ENCODE data around the gene PLPP4. TPM values are rescaled to one million over a fixed set of nuclear protein-coding genes. Genes with fewer than 3 reads are reported as not detected.

The PLPP4 gene
- total and polyA plus RNA-seq, 3 donors from 2014 or later = 12.6 to 65.8 (median 21.9) TPM

- WGBS, 2 donors = 43 to 59% methylated on average over 5 of the region's 5 CpGs
- Histone ChIP-seq H3K9me3 (no peaks in the 10 kb centered on the region), H3K4me3 (no peak overlapping the region), H3K27me3 (no peaks in the 10 kb centered on the region), H3K27ac (no peak overlapping the region), H3K4me1 (no peaks in the 10 kb centered on the region), H3K36me3 (ENCODE audit: low read depth, missing control alignments) (no peaks in the 10 kb centered on the region)
- DNase-seq = no peak
- TF ChIP-seq POLR2A (IDR thresholded peaks at IDR 0.05) = no peak
- TF ChIP-seq, protein P1, sequence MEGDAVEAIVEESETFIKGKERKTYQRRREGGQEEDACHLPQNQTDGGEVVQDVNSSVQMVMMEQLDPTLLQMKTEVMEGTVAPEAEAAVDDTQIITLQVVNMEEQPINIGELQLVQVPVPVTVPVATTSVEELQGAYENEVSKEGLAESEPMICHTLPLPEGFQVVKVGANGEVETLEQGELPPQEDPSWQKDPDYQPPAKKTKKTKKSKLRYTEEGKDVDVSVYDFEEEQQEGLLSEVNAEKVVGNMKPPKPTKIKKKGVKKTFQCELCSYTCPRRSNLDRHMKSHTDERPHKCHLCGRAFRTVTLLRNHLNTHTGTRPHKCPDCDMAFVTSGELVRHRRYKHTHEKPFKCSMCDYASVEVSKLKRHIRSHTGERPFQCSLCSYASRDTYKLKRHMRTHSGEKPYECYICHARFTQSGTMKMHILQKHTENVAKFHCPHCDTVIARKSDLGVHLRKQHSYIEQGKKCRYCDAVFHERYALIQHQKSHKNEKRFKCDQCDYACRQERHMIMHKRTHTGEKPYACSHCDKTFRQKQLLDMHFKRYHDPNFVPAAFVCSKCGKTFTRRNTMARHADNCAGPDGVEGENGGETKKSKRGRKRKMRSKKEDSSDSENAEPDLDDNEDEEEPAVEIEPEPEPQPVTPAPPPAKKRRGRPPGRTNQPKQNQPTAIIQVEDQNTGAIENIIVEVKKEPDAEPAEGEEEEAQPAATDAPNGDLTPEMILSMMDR (IDR thresholded peaks at IDR 0.05) = no peak
- intact Hi-C loops (cut with DNase I; ENCODE audit: low total_unique reads) = no loop called here
These were observed 152.0 kb downstream of the PLPP4 start for GRCh38 chr10:120609006-120609405.

GRCh38 chr10:120610791-120611190 lies 153.8 kb downstream of the PLPP4 start:
- intact Hi-C loops (cut with DNase I; ENCODE audit: low total_unique reads) = no loop called here
- DNase-seq = no peak
- H3K36me3 ChIP-seq (ENCODE audit: low read depth, missing control alignments) = no peaks in the 10 kb centered on the region
- H3K27ac ChIP-seq = no peak overlapping the region
- no peaks in the 10 kb centered on the region for H3K9me3 ChIP-seq
- H3K4me1 ChIP-seq = no peaks in the 10 kb centered on the region
- H3K4me3 ChIP-seq = no peak overlapping the region
- TF ChIP-seq, protein P1 (IDR thresholded peaks at IDR 0.05) = no peak
- no peak for TF ChIP-seq POLR2A (IDR thresholded peaks at IDR 0.05)
- H3K27me3 ChIP-seq = no peaks in the 10 kb centered on the region

DNA sequence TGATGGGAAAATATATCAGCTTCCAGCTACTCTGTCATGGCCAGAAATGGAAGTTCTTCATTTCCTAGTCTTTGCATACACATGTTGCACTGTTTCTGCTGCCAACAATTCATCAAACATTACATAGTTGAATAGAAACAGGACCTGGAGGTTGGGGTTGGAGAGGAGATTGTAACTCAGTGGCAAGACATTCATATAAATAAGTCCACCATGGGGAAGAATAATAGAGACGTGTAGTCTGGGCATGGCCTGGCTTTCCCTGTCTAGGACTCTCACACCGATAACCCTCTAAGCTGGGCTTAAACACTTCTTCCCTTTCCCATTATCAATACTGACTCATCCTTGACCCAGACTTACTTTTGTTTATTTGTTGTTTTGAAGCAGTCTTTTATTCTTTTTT lies 155.7 kb downstream of the PLPP4 start:
- Histone ChIP-seq H3K36me3 (ENCODE audit: low read depth, missing control alignments) (no peaks in the 10 kb centered on the region), H3K9me3 (no peaks in the 10 kb centered on the region)
- DNase-seq = no peak

GRCh38 chr10:120613180-120613579 lies 156.2 kb downstream of the PLPP4 start:
- 68 to 88% methylated on average over 3 of the region's 3 CpGs for WGBS, 2 donors
- Histone ChIP-seq H3K4me1 (no peaks in the 10 kb centered on the region), H3K27ac (no peak overlapping the region), H3K4me3 (no peak overlapping the region), H3K27me3 (no peaks in the 10 kb centered on the region), H3K36me3 (ENCODE audit: low read depth, missing control alignments) (no peaks in the 10 kb centered on the region), H3K9me3 (no peaks in the 10 kb centered on the region)
- no peak for DNase-seq
- TF ChIP-seq, protein P1 (IDR thresholded peaks at IDR 0.05) = no peak
- intact Hi-C loops (cut with DNase I; ENCODE audit: low total_unique reads) = no loop called here

More for the DNA sequence above, 155.7 kb downstream of the PLPP4 start:
- intact Hi-C loops (cut with DNase I; ENCODE audit: low total_unique reads) = no loop called here
- no peak overlapping the region for H3K4me3 ChIP-seq
- 88 to 91% methylated on average over 2 of the region's 2 CpGs for WGBS, 2 donors
- H3K27me3 ChIP-seq = no peaks in the 10 kb centered on the region
- H3K4me1 ChIP-seq = no peaks in the 10 kb centered on the region
- no peak for TF ChIP-seq POLR2A (IDR thresholded peaks at IDR 0.05)
- TF ChIP-seq, protein P1 (IDR thresholded peaks at IDR 0.05) = no peak
- no peak overlapping the region for H3K27ac ChIP-seq

DNA sequence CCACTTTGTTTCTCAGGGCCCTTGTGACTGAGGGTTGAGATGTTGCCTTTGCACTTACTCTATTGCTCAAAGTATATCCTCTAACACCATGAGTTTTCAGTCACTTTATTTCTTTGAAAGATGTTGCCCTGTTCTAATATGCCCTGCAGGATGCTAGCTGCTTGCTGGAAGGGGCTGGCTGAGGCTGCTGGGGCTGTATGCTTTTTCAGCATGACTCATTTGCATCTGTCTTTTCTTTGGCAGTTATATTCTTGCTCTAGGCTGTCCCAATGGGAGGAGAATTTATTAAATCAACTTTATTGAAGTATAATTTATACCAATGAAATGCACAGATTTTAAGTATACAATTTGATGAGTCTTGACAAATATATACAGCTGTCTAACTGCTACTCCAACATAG lies 157.7 kb downstream of the PLPP4 start:
- intact Hi-C loops (cut with DNase I; ENCODE audit: low total_unique reads) = no loop called here
- TF ChIP-seq POLR2A (IDR thresholded peaks at IDR 0.05) = no peak
- TF ChIP-seq, protein P1 (IDR thresholded peaks at IDR 0.05) = no peak
- Histone ChIP-seq H3K27me3 (no peaks in the 10 kb centered on the region), H3K9me3 (no peaks in the 10 kb centered on the region), H3K27ac (no peak overlapping the region), H3K4me1 (no peaks in the 10 kb centered on the region), H3K36me3 (ENCODE audit: low read depth, missing control alignments) (no peaks in the 10 kb centered on the region), H3K4me3 (no peak overlapping the region)
- no peak for DNase-seq
